UCSD-AML1 (cell line): ENCODE results near the gene INPP4B.
"Not testable (repeated sequence)": the region's sequence is repeated elsewhere in the genome, so short reads cannot be mapped to it uniquely, and the experiment has no call there.

Experiments used
- DNase-seq: peaks from one replicate; lab custom pipeline; 2025; ENCODE audit not compliant: unreplicated experiment; lab: John Stamatoyannopoulos, UW

Gene INPP4B

GRCh38 chr4:142110136-142110535 lies 736.0 kb downstream of the INPP4B start:
- DNase-seq, result no peak

- DNase-seq, result no peak
Measured at GRCh38 chr4:142104041-142104440, 742.1 kb downstream of the INPP4B start.

GRCh38 chr4:142101401-142101800 lies 744.7 kb downstream of the INPP4B start:
- DNase-seq, result no peak

GRCh38 chr4:142100941-142101340 lies 745.2 kb downstream of the INPP4B start:
- no peak for DNase-seq

- DNase-seq, result no peak
Measured at GRCh38 chr4:142098900-142099545, 747.1 kb downstream of the INPP4B start.

GRCh38 chr4:142098380-142098779 lies 747.7 kb downstream of the INPP4B start:
- no peak for DNase-seq

- no peak for DNase-seq
Measured at GRCh38 chr4:142097015-142097414, 749.1 kb downstream of the INPP4B start.

GRCh38 chr4:142095886-142096605 lies 750.1 kb downstream of the INPP4B start:
- no peak for DNase-seq

- no peak for DNase-seq
Measured at GRCh38 chr4:142092941-142093340, 753.2 kb downstream of the INPP4B start.

- DNase-seq, result no peak
Measured at GRCh38 chr4:142091691-142092182, 754.4 kb downstream of the INPP4B start.

- no peak for DNase-seq
Measured at GRCh38 chr4:142091085-142091513, 755.0 kb downstream of the INPP4B start.

GRCh38 chr4:142088906-142089305 lies 757.2 kb downstream of the INPP4B start:
- no peak for DNase-seq

GRCh38 chr4:142085513-142086292 lies 760.4 kb downstream of the INPP4B start:
- DNase-seq, result no peak

GRCh38 chr4:142083264-142083663 lies 762.8 kb downstream of the INPP4B start:
- no peak for DNase-seq

- DNase-seq, result no peak
Measured at GRCh38 chr4:142081025-142081424, 765.1 kb downstream of the INPP4B start.

GRCh38 chr4:142079959-142080358 lies 766.1 kb downstream of the INPP4B start:
- no peak for DNase-seq

GRCh38 chr4:142077048-142077447 lies 769.1 kb downstream of the INPP4B start:
- DNase-seq, result no peak

- DNase-seq, result not testable (repeated sequence)
Measured at GRCh38 chr4:142068304-142068703, 777.8 kb downstream of the INPP4B start.

- not testable (repeated sequence) for DNase-seq
Measured at GRCh38 chr4:142066562-142066961, 779.5 kb downstream of the INPP4B start.

GRCh38 chr4:142065086-142065647 lies 780.9 kb downstream of the INPP4B start:
- DNase-seq, result no peak

- DNase-seq, result no peak
Measured at GRCh38 chr4:142064181-142064580, 781.9 kb downstream of the INPP4B start.
